D721Med (cell line): ENCODE results near the gene SRBD1.

Experiments used
- DNase-seq: peaks from one replicate; pipeline ENCODE4 v3.0.0; 2011; ENCODE audit warnings: low spot score; ENCODE audit not compliant: insufficient read length
- FAIRE-seq: peaks from 2 replicates; lab custom pipeline; 2011; peaks lifted over from hg19 to GRCh38; lab: Jason Lieb, UNC
- CTCF ChIP-seq: IDR thresholded peaks from 2 replicates; pipeline ENCODE4 v1.5.1; 2012; ENCODE audit warnings: mild to moderate bottlenecking, control low read depth; ENCODE audit not compliant: insufficient read depth; ENCODE audit errors: missing control alignments

The SRBD1 gene

GRCh38 chr2:45596761-45597160 lies 14.3 kb downstream of the SRBD1 start:
- DNase-seq (no peak), FAIRE-seq (no peak)
- no peak for TF ChIP-seq CTCF

- no peak for TF ChIP-seq CTCF
- DNase-seq (no peak), FAIRE-seq (no peak)
Observed at GRCh38 chr2:45595721-45596435, 15.2 kb downstream of the SRBD1 start.

- DNase-seq (no peak), FAIRE-seq (no peak)
- no peak for TF ChIP-seq CTCF
Observed at GRCh38 chr2:45591073-45591472, 20.0 kb downstream of the SRBD1 start.

GRCh38 chr2:45588158-45588829 lies 22.8 kb downstream of the SRBD1 start:
- no peak for FAIRE-seq
- DNase-seq = no peak
- no peak for TF ChIP-seq CTCF

- no peak for TF ChIP-seq CTCF
- FAIRE-seq = no peak
- no peak for DNase-seq
Observed at GRCh38 chr2:45586600-45586999, 24.5 kb downstream of the SRBD1 start.

GRCh38 chr2:45585267-45585861 lies 25.7 kb downstream of the SRBD1 start:
- DNase-seq (no peak), FAIRE-seq (no peak)
- peak; percentile 51 for TF ChIP-seq CTCF
